OCI-LY7 (cell line): ENCODE results near the gene HOXC9. TPM values are rescaled to one million over a fixed set of nuclear protein-coding genes. Genes with fewer than 3 reads are reported as not detected.

Source experiments
- BruUV-seq: library from RNA; stranded (reverse); fragments of 400-500 nt; replicated peaks from 2 replicates; lab custom pipeline; 2021; lab: Mats Ljungman, UMichigan
- CTCF ChIA-PET: fragments of 300-600 bp; sonication (Branson Sonifier 250); formaldehyde crosslinking; loops from one replicate; lab custom pipeline; 2022; ENCODE audit warnings: antibody characterized with exemption; ENCODE audit not compliant: unreplicated experiment; lab: Charles Lee
- POLR2A ChIA-PET: fragments of 300-600 bp; sonication (Branson Sonifier 250); formaldehyde crosslinking; loops from one replicate; lab custom pipeline; 2022; ENCODE audit warnings: antibody characterized with exemption; lab: Charles Lee
- DNase-seq: peaks from one replicate; pipeline ENCODE4 v3.0.0-alpha.2; 2015; ENCODE audit warnings: low spot score
- H2AFZ ChIP-seq: fragments of 200-600 bp; sonication (generic), shearing (Covaris generic); 2 replicates; pipeline ENCODE4 v1.6.1; 2014; ENCODE audit warnings: mild to moderate bottlenecking, antibody characterized with exemption, low read length, moderate library complexity
- H3K27ac ChIP-seq: fragments of 200-600 bp; sonication (generic); 2 replicates; pipeline ENCODE4 v1.5.1; 2014; ENCODE audit warnings: mixed run types, low read depth, mild to moderate bottlenecking, moderate library complexity, low read length, inconsistent platforms; ENCODE audit not compliant: poor library complexity, severe bottlenecking
- H3K36me3 ChIP-seq: fragments of 200-600 bp; sonication (generic); 2 replicates; pipeline ENCODE4 v1.6.1; 2014; ENCODE audit warnings: mild to moderate bottlenecking, antibody characterized with exemption, low read length, moderate library complexity, mixed read lengths; ENCODE audit not compliant: insufficient read depth
- H3K4me1 ChIP-seq: fragments of 200-600 bp; sonication (generic); 2 replicates; pipeline ENCODE4 v1.5.1; 2014; ENCODE audit warnings: mild to moderate bottlenecking, low read length; ENCODE audit not compliant: insufficient read depth, poor library complexity, severe bottlenecking
- H3K4me2 ChIP-seq: fragments of 200-600 bp; sonication (generic); 2 replicates; pipeline ENCODE4 v1.6.1; 2014; ENCODE audit warnings: mild to moderate bottlenecking, low read length
- H3K4me3 ChIP-seq: fragments of 200-600 bp; sonication (generic); 2 replicates; pipeline ENCODE4 v1.5.1; 2014; ENCODE audit warnings: mild to moderate bottlenecking, low read depth, low read length; ENCODE audit not compliant: poor library complexity, severe bottlenecking
- H3K79me2 ChIP-seq: fragments of 200-600 bp; sonication (generic); 2 replicates; pipeline ENCODE4 v1.6.1; 2016; ENCODE audit warnings: low read depth, mild to moderate bottlenecking, low read length, moderate library complexity, mixed read lengths; ENCODE audit not compliant: insufficient read depth
- H3K9me2 ChIP-seq: fragments of 200-600 bp; sonication (generic); 2 replicates; pipeline ENCODE4 v1.6.1; 2016; ENCODE audit warnings: mild to moderate bottlenecking, low read length, mixed read lengths; ENCODE audit not compliant: insufficient read depth
- H3K9me3 ChIP-seq: fragments of 200-600 bp; sonication (generic); 2 replicates; pipeline ENCODE4 v1.6.1; 2014; ENCODE audit warnings: mild to moderate bottlenecking, mixed run types, low read length, mixed read lengths
- H4K20me1 ChIP-seq: fragments of 200-600 bp; sonication (generic); 2 replicates; pipeline ENCODE4 v1.6.1; 2014; ENCODE audit warnings: mild to moderate bottlenecking, antibody characterized with exemption, low read length, moderate library complexity, mixed read lengths; ENCODE audit not compliant: insufficient read depth
- EZH2phosphoT487 ChIP-seq: fragments of 200-600 bp; sonication (generic); IDR thresholded peaks from 2 replicates; pipeline ENCODE4 v1.6.1; 2018; ENCODE audit warnings: low read depth, borderline replicate concordance, mild to moderate bottlenecking, mixed run types, antibody characterized with exemption, low read length, moderate library complexity, mixed read lengths
- intact Hi-C: fragments of 100-400 bp; cut with micrococcal nuclease; formaldehyde crosslinking; loops from one replicate; pipeline ENCODE4 v1.10.0; 2022; ENCODE audit not compliant: unreplicated experiment
- total RNA-seq, 2 experiments: library from RNA; depleted of rRNA in 1 of 2; stranded (reverse); fragments of >200 nt in 1 of 2; shearing (Covaris generic) in 1 of 2; gene quantifications; 2 replicates each; pipeline ENCODE4 v1.2.3, GENCODE V29; 2014 to 2022
- TF ChIP-seq, protein P1 (sequence below): fragments of 200-600 bp; sonication (generic); conservative IDR thresholded peaks from 2 replicates; pipeline ENCODE4 v1.5.1; 2014; ENCODE audit warnings: mild to moderate bottlenecking, antibody characterized with exemption, low read length, moderate library complexity, mixed read lengths

The HOXC9 gene
- total RNA-seq, 2 experiments from 2014 or later: 0.42 TPM; not detected in 1

DNA sequence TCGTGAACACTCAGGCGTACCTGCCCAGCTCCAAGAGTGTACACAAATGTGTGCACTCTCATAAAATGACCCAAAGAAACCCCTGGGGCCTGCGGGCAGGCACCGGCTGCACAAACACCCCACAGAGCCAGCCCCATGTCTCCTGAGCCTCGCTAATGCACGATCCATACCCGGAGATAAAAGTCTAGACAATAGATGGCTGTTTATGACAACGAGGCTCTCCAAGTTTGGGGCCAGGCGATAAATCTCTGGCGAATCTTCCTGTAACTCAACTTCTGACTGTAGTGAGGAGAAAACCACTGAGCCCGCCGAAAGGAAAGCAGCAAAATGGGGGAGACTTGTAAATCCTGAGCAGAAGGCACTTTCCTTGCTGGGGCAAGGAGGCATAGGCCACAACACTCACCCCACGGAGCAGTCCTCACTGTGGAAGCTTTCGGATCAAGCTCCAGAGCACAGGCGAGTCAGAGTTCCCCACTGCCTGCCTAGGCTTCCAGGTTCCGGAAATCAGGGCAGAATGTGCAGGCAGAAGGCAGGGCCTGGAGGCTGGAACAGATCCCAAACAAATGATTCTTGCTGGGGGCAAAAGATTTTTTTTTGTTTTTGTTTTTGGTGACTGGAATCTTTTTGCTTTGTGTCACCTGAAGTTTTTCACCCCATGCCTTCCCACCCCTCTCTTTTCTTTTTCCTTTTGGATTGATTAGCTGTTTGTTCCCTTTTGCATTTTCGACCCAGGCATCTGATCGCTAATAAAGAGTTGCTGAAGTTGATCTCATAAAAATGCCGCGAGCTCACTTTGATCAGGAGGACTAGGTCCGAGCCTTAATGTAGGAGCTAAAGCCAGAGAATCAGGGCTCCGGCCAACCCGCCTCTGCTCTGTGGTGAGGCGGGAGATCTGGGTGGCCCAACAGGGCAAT, 31.5 kb upstream of the HOXC9 start:
- no TSS peak for BruUV-seq
- no peak for TF ChIP-seq EZH2phosphoT487
- TF ChIP-seq, protein P1, sequence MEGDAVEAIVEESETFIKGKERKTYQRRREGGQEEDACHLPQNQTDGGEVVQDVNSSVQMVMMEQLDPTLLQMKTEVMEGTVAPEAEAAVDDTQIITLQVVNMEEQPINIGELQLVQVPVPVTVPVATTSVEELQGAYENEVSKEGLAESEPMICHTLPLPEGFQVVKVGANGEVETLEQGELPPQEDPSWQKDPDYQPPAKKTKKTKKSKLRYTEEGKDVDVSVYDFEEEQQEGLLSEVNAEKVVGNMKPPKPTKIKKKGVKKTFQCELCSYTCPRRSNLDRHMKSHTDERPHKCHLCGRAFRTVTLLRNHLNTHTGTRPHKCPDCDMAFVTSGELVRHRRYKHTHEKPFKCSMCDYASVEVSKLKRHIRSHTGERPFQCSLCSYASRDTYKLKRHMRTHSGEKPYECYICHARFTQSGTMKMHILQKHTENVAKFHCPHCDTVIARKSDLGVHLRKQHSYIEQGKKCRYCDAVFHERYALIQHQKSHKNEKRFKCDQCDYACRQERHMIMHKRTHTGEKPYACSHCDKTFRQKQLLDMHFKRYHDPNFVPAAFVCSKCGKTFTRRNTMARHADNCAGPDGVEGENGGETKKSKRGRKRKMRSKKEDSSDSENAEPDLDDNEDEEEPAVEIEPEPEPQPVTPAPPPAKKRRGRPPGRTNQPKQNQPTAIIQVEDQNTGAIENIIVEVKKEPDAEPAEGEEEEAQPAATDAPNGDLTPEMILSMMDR: no peak
- Histone ChIP-seq H3K9me3 (no peaks in the 10 kb centered on the region), H4K20me1 (no peaks in the 10 kb centered on the region), H3K79me2 (no peaks in the 10 kb centered on the region), H3K36me3 (no peaks in the 10 kb centered on the region), H3K4me3 (no peak overlapping the region), H2AFZ (no peak overlapping the region), H3K9me2 (no peaks in the 10 kb centered on the region), H3K4me2 (no peak overlapping the region), H3K4me1 (peaks cover 14% of the 10 kb centered on the region), H3K27ac (no peak overlapping the region)
- POLR2A ChIA-PET: interaction anchor here (0.8 kb wide), 1 partner anchor 26 kb away, joined by 3 read pairs; no protein-coding TSS in a partner anchor
- CTCF ChIA-PET: no interaction called here
- intact Hi-C loops: no loop called here
- DNase-seq: no peak

DNA sequence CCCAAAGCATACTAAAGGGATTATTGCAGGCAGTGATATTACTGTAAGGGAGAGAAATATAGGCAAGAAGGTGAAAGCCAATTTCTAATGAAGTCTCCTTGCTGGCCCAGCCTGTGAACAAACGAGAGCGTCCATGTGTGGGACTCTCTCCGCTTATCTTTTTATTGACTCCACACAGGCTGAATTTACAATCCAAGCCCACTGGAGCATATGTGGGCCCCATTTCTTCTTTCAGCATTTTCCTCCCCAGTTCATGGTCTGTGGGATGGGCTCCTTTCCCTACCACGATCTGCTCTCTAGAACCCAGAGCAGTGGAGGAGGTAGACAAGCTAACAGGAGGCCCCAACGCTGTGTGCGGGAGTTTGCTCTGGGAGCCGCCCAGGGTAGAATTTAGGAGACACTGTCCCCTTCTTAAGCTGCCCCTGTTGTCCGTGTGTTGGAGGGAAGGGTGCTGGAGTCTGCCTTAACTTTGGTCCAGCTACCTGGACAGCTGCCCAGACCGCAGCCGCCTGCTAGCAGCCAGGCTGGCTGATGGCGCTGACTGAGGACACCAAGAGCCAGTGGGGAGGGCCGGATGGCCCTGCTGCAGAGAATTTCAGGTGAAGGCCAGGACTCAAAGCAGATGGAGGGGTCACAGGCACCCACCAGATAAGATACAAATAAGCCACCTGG, 30.2 kb upstream of the HOXC9 start:
- Histone ChIP-seq H2AFZ (no peak overlapping the region), H3K4me3 (no peak overlapping the region), H3K9me3 (no peaks in the 10 kb centered on the region), H3K4me2 (no peak overlapping the region), H3K79me2 (no peaks in the 10 kb centered on the region), H3K9me2 (no peaks in the 10 kb centered on the region), H3K36me3 (no peaks in the 10 kb centered on the region), H3K4me1 (peaks cover 14% of the 10 kb centered on the region), H4K20me1 (no peaks in the 10 kb centered on the region), H3K27ac (no peak overlapping the region)
- BruUV-seq: no TSS peak
- TF ChIP-seq, protein P1: no peak
- no peak for TF ChIP-seq EZH2phosphoT487
- ChIA-PET POLR2A (no interaction called here), CTCF (no interaction called here)
- intact Hi-C loops: no loop called here
- DNase-seq: no peak
